H9 (cell line): Measurements from ENCODE around the gene FOSL2. TPM values are rescaled to one million over a fixed set of nuclear protein-coding genes. Genes with fewer than 3 reads are reported as not detected.

Source experiments
- DNase-seq: peaks from one replicate; pipeline ENCODE4 v3.0.0-alpha.2; 2017
- H2AFZ ChIP-seq: one replicate; pipeline ENCODE4 v1.6.1; 2013; ENCODE audit warnings: mild to moderate bottlenecking, low read length, control low read depth, moderate library complexity
- H2AK5ac ChIP-seq: 2 replicates; pipeline ENCODE4 v1.6.1; 2013; ENCODE audit warnings: low read length, control low read depth, mixed read lengths; ENCODE audit not compliant: insufficient read length
- H2BK120ac ChIP-seq: one replicate; pipeline ENCODE4 v1.6.1; 2013; ENCODE audit warnings: low read depth, mild to moderate bottlenecking, low read length, control low read depth, inconsistent platforms; ENCODE audit not compliant: poor library complexity, severe bottlenecking
- H2BK12ac ChIP-seq: 2 replicates; pipeline ENCODE4 v1.6.1; 2013; ENCODE audit warnings: low read length, control low read depth, mixed read lengths, low read depth; ENCODE audit not compliant: insufficient read length
- H2BK15ac ChIP-seq: 2 replicates; pipeline ENCODE4 v1.6.1; 2013; ENCODE audit warnings: low read depth, low read length, control low read depth
- H2BK20ac ChIP-seq: one replicate; pipeline ENCODE4 v1.6.1; 2013; ENCODE audit warnings: low read depth, mild to moderate bottlenecking, low read length, control low read depth, inconsistent platforms; ENCODE audit not compliant: poor library complexity, severe bottlenecking
- H2BK5ac ChIP-seq: 2 replicates; pipeline ENCODE4 v1.6.1; 2013; ENCODE audit warnings: low read length, control low read depth, mixed read lengths; ENCODE audit not compliant: insufficient read length
- H3K14ac ChIP-seq: 2 replicates; pipeline ENCODE4 v1.6.1; 2013; ENCODE audit warnings: low read length, control low read depth; ENCODE audit not compliant: insufficient read depth
- H3K18ac ChIP-seq: 2 replicates; pipeline ENCODE4 v1.6.1; 2013; ENCODE audit warnings: low read depth, mild to moderate bottlenecking, mixed read lengths, low read length, control low read depth; ENCODE audit not compliant: insufficient read length
- H3K23ac ChIP-seq: 2 replicates; pipeline ENCODE4 v1.6.1; 2013; ENCODE audit warnings: low read length, control low read depth, mixed read lengths, low read depth; ENCODE audit not compliant: insufficient read length
- H3K23me2 ChIP-seq: 2 replicates; pipeline ENCODE4 v1.6.1; 2013; ENCODE audit warnings: low read depth, mild to moderate bottlenecking, mixed read lengths, low read length, control low read depth; ENCODE audit not compliant: insufficient read length, poor library complexity, severe bottlenecking
- H3K27ac ChIP-seq: 2 replicates; pipeline ENCODE4 v1.5.1; 2013; ENCODE audit warnings: low read length, control low read depth, mixed read lengths, low read depth; ENCODE audit not compliant: insufficient read length
- H3K27me3 ChIP-seq: 2 replicates; pipeline ENCODE4 v1.6.1; 2013; ENCODE audit warnings: low read length, control low read depth, inconsistent platforms; ENCODE audit not compliant: insufficient read depth
- H3K4ac ChIP-seq: 2 replicates; pipeline ENCODE4 v1.6.1; 2013; ENCODE audit warnings: low read depth, mild to moderate bottlenecking, control low read depth, inconsistent platforms, low read length, moderate library complexity
- H3K4me1 ChIP-seq: 2 replicates; pipeline ENCODE4 v1.6.1; 2013; ENCODE audit warnings: low read length, control low read depth, inconsistent platforms; ENCODE audit not compliant: insufficient read depth
- H3K4me2 ChIP-seq: 2 replicates; pipeline ENCODE4 v1.6.1; 2013; ENCODE audit warnings: low read length, control low read depth, mixed read lengths; ENCODE audit not compliant: insufficient read length, insufficient read depth
- H3K56ac ChIP-seq: 2 replicates; pipeline ENCODE4 v1.6.1; 2013; ENCODE audit warnings: low read depth, mild to moderate bottlenecking, mixed read lengths, low read length, control low read depth; ENCODE audit not compliant: insufficient read length
- H3K79me1 ChIP-seq: 2 replicates; pipeline ENCODE4 v1.6.1; 2013; ENCODE audit warnings: low read depth, mild to moderate bottlenecking, moderate library complexity, low read length, control low read depth, inconsistent platforms; ENCODE audit not compliant: insufficient read depth, poor library complexity, severe bottlenecking
- H3K79me2 ChIP-seq: 2 replicates; pipeline ENCODE4 v1.6.1; 2013; ENCODE audit warnings: low read length, control low read depth, inconsistent platforms; ENCODE audit not compliant: insufficient read depth
- H3K9ac ChIP-seq: 2 replicates; pipeline ENCODE4 v1.6.1; 2013; ENCODE audit warnings: low read length, control low read depth, mixed read lengths; ENCODE audit not compliant: insufficient read length; ENCODE audit errors: extremely low read depth
- H3K9me3 ChIP-seq: one replicate; pipeline ENCODE4 v1.6.1; 2013; ENCODE audit warnings: low read depth, low read length, inconsistent platforms; ENCODE audit not compliant: control insufficient read depth
- H3T11ph ChIP-seq: one replicate; pipeline ENCODE4 v1.6.1; 2013; ENCODE audit warnings: mild to moderate bottlenecking, low read length, control low read depth, inconsistent platforms
- H4K20me1 ChIP-seq: one replicate; pipeline ENCODE4 v1.6.1; 2013; ENCODE audit not compliant: control insufficient read depth, insufficient read length, insufficient read depth
- H4K5ac ChIP-seq: 2 replicates; pipeline ENCODE4 v1.6.1; 2013; ENCODE audit warnings: low read depth, mild to moderate bottlenecking, mixed read lengths, low read length, control low read depth; ENCODE audit not compliant: insufficient read length
- H4K8ac ChIP-seq: replicated peaks from 2 replicates; pipeline ENCODE4 v1.6.1; 2013; ENCODE audit warnings: low read length, control low read depth, mixed read lengths, low read depth; ENCODE audit not compliant: insufficient read length
- H4K91ac ChIP-seq: 2 replicates; pipeline ENCODE4 v1.6.1; 2013; ENCODE audit warnings: low read depth, mild to moderate bottlenecking, moderate library complexity, mixed read lengths, low read length, control low read depth; ENCODE audit not compliant: insufficient read length
- H3K27ac Mint-ChIP-seq, 3 experiments: 2 replicates in 2 of 3; 3 replicates in 1 of 3; pipeline ENCODE4 v1.8.0; 2020 to 2021; ENCODE audit warnings: mixed read lengths in 3 of 3, mild to moderate bottlenecking in 1 of 3, moderate library complexity in 1 of 3
- H3K27me3 Mint-ChIP-seq: 2 replicates; pipeline ENCODE4 v1.8.0; 2021; ENCODE audit warnings: low read depth, mild to moderate bottlenecking, moderate library complexity, mixed read lengths
- H3K36me3 Mint-ChIP-seq, 3 experiments: 2 replicates in 2 of 3; 3 replicates in 1 of 3; pipeline ENCODE4 v1.8.0; 2020 to 2021; ENCODE audit warnings: low read depth in 3 of 3, mixed read lengths in 3 of 3; ENCODE audit not compliant: insufficient read depth in 1 of 3
- H3K4me1 Mint-ChIP-seq, 2 experiments: 2 replicates each; pipeline ENCODE4 v1.8.0; 2020; ENCODE audit warnings: mixed read lengths in 2 of 2
- H3K4me3 Mint-ChIP-seq, 2 experiments: 2 replicates in 1 of 2; 3 replicates in 1 of 2; pipeline ENCODE4 v1.8.0; 2020 to 2021; ENCODE audit warnings: mild to moderate bottlenecking in 2 of 2, mixed read lengths in 2 of 2, moderate library complexity in 1 of 2
- H3K9me3 Mint-ChIP-seq, 2 experiments: 2 replicates in 1 of 2; 3 replicates in 1 of 2; pipeline ENCODE4 v1.8.0; 2020; ENCODE audit warnings: mild to moderate bottlenecking in 2 of 2, mixed read lengths in 2 of 2, moderate library complexity in 1 of 2
- CTCF ChIP-seq: fragments of 200-600 bp; sonication (generic); conservative IDR thresholded peaks from 3 replicates; pipeline ENCODE4 v1.8.0; 2021; ENCODE audit warnings: antibody characterized with exemption, mild to moderate bottlenecking
- WGBS: extraction: QIAGEN DNeasy Blood & Tissue Kit; methylation state at CpG from one replicate; pipeline ENCODE4 v1.1.7; 2013; ENCODE audit warnings: missing lambda C conversion rate, low lambda C conversion rate, mixed read lengths; ENCODE audit not compliant: insufficient read length; ENCODE audit errors: extremely low coverage; 5-methylcytosine and 5-hydroxymethylcytosine counted together
- total RNA-seq: library from RNA; stranded (reverse); gene quantifications from 2 replicates; pipeline ENCODE4 v1.2.1, GENCODE V29; 2021

The FOSL2 gene
- total RNA-seq, 1 experiment from 2014 or later = 7.4 TPM

- no peak overlapping the region for H4K91ac ChIP-seq
- no peaks in the 10 kb centered on the region for H4K20me1 ChIP-seq
- H3K14ac ChIP-seq = no peak overlapping the region
- H3K23me2 ChIP-seq = no peaks in the 10 kb centered on the region
- H2BK15ac ChIP-seq = no peak overlapping the region
- no peak overlapping the region for H3T11ph ChIP-seq
- 100% methylated on average over 1 of the region's 11 CpGs for WGBS
- H3K79me2 ChIP-seq = no peaks in the 10 kb centered on the region
- no peak for DNase-seq
- no peak overlapping the region for H2BK120ac ChIP-seq
- H3K56ac ChIP-seq = no peak overlapping the region
- H2AK5ac ChIP-seq = no peak overlapping the region
- no peaks in the 10 kb centered on the region for H3K36me3 Mint-ChIP-seq
- no peak overlapping the region for H3K27ac ChIP-seq
- H3K9me3 Mint-ChIP-seq = no peaks in the 10 kb centered on the region
- H3K27me3 ChIP-seq = no peaks in the 10 kb centered on the region
- H3K9me3 ChIP-seq = no peaks in the 10 kb centered on the region
- peaks cover 5 to 19% of the 10 kb centered on the region in 2 experiments; a peak in 3 of 4 replicates for H3K4me1 Mint-ChIP-seq
- H3K79me1 ChIP-seq = no peaks in the 10 kb centered on the region
- no peak overlapping the region for H4K5ac ChIP-seq
- no peak overlapping the region for H3K23ac ChIP-seq
- H2BK12ac ChIP-seq = no peak overlapping the region
- H3K9ac ChIP-seq = no peak overlapping the region
- H4K8ac ChIP-seq = no peak overlapping the region
- H3K4me3 Mint-ChIP-seq = no peak overlapping the region; a peak in 1 of 5 replicates
- no peak for TF ChIP-seq CTCF
- no peak overlapping the region for H2BK5ac ChIP-seq
- H3K4ac ChIP-seq = no peak overlapping the region
- no peak overlapping the region for H2AFZ ChIP-seq
- no peak overlapping the region for H3K27ac Mint-ChIP-seq
- H3K4me2 ChIP-seq = no peak overlapping the region
- H3K18ac ChIP-seq = no peak overlapping the region
- H3K27me3 Mint-ChIP-seq = no peaks in the 10 kb centered on the region; the same call in 1 of the 2 replicates
- H3K4me1 ChIP-seq = no peaks in the 10 kb centered on the region
- no peak overlapping the region for H2BK20ac ChIP-seq
These were observed 43.7 kb upstream of the FOSL2 start for GRCh38 chr2:28348921-28349320.
